PFSK-1 (cell line): ENCODE results near the gene DIPK1C.

Experiments used
- FOXP2 ChIP-seq: optimal IDR thresholded peaks from 2 replicates; pipeline ENCODE3; 2011; ENCODE audit warnings: borderline replicate concordance, control low read depth, inconsistent platforms; ENCODE audit not compliant: insufficient read depth; ENCODE audit errors: extremely low read length, extremely low read depth
- POLR2AphosphoS5 ChIP-seq: IDR thresholded peaks from 2 replicates; pipeline ENCODE4 v1.6.1; 2012; ENCODE audit warnings: low read depth, mild to moderate bottlenecking, control low read depth, low read length, moderate library complexity
- REST ChIP-seq, 2 experiments: IDR thresholded peaks; 2 replicates each; pipeline versions ENCODE4 v1.6.1 to v1.8.0; 2011 to 2012; ENCODE audit warnings: low read depth in 2 of 2, low read length in 2 of 2, control low read depth in 1 of 2, inconsistent platforms in 1 of 2, mild to moderate bottlenecking in 1 of 2, moderate library complexity in 1 of 2; ENCODE audit not compliant: insufficient read depth in 1 of 2
- SIN3A ChIP-seq: IDR thresholded peaks from 2 replicates; pipeline ENCODE4 v1.6.1; 2012; ENCODE audit warnings: mild to moderate bottlenecking, low read length, moderate library complexity, borderline replicate concordance; ENCODE audit not compliant: insufficient read depth
- TAF1 ChIP-seq: IDR thresholded peaks from 2 replicates; pipeline ENCODE4 v1.6.1; 2012; ENCODE audit warnings: low read length, control low read depth, borderline replicate concordance; ENCODE audit not compliant: insufficient read depth

DIPK1C gene

GRCh38 chr18:74478316-74478715 is 21.2 kb upstream of the DIPK1C start:
- TF ChIP-seq POLR2AphosphoS5 = no peak

GRCh38 chr18:74477771-74478170 is 20.7 kb upstream of the DIPK1C start:
- TF ChIP-seq FOXP2 = no peak
- no peak for TF ChIP-seq SIN3A
- TF ChIP-seq POLR2AphosphoS5 = no peak

GRCh38 chr18:74476140-74476539 is 19.0 kb upstream of the DIPK1C start:
- TF ChIP-seq FOXP2 (no peak), TAF1 (no peak), SIN3A (no peak)

- no peak for TF ChIP-seq REST (IDR thresholded peaks at IDR 0.05; ENCODE audit: insufficient read depth in 1 of 2, low read depth in 2 of 2, low read length in 2 of 2)
- no peak for TF ChIP-seq SIN3A
- no peak for TF ChIP-seq POLR2AphosphoS5
- TF ChIP-seq FOXP2 = no peak
- no peak for TF ChIP-seq TAF1
Observed at GRCh38 chr18:74473976-74474640, 17.0 kb upstream of the DIPK1C start.

GRCh38 chr18:74472312-74472711 is 15.2 kb upstream of the DIPK1C start:
- TF ChIP-seq FOXP2 = no peak
- TF ChIP-seq TAF1 = no peak
- no peak for TF ChIP-seq POLR2AphosphoS5
- TF ChIP-seq SIN3A = no peak
- no peak for TF ChIP-seq REST (IDR thresholded peaks at IDR 0.05; ENCODE audit: insufficient read depth in 1 of 2, low read depth in 2 of 2, low read length in 2 of 2)

GRCh38 chr18:74468547-74469061 is 11.5 kb upstream of the DIPK1C start:
- TF ChIP-seq REST (IDR thresholded peaks at IDR 0.05; ENCODE audit: insufficient read depth in 1 of 2, low read depth in 2 of 2, low read length in 2 of 2) (no peak), FOXP2 (no peak), SIN3A (no peak), POLR2AphosphoS5 (no peak), TAF1 (no peak)

GRCh38 chr18:74465775-74466174 is 8.7 kb upstream of the DIPK1C start:
- TF ChIP-seq TAF1 = no peak
- TF ChIP-seq SIN3A = no peak
- TF ChIP-seq REST (IDR thresholded peaks at IDR 0.05; ENCODE audit: insufficient read depth in 1 of 2, low read depth in 2 of 2, low read length in 2 of 2) = no peak
- TF ChIP-seq FOXP2 = no peak
- TF ChIP-seq POLR2AphosphoS5 = no peak
